GM13976 (cell line): ENCODE data around the gene SNAP23.
"Not testable (repeated sequence)": the region's sequence is repeated elsewhere in the genome, so short reads cannot be mapped to it uniquely, and the experiment has no call there.

Experiments
- DNase-seq: peaks from one replicate; pipeline ENCODE4 v3.0.0; 2012; ENCODE audit warnings: low spot score
- in situ Hi-C: fragments of 300-500 bp; cut with MboI; formaldehyde crosslinking; loops from one replicate; pipeline ENCODE4 v1.12.0; 2022; ENCODE audit warnings: low sequenced_read_pairs, mixed read lengths, inconsistent platforms; ENCODE audit not compliant: unreplicated experiment
- TF ChIP-seq, protein P1 (sequence below): IDR thresholded peaks from 2 replicates; pipeline ENCODE4 v1.5.1; 2012; ENCODE audit warnings: borderline replicate concordance, mild to moderate bottlenecking; ENCODE audit not compliant: insufficient read depth; ENCODE audit errors: extremely low read depth, missing control alignments, control extremely low read depth

Gene SNAP23

DNA sequence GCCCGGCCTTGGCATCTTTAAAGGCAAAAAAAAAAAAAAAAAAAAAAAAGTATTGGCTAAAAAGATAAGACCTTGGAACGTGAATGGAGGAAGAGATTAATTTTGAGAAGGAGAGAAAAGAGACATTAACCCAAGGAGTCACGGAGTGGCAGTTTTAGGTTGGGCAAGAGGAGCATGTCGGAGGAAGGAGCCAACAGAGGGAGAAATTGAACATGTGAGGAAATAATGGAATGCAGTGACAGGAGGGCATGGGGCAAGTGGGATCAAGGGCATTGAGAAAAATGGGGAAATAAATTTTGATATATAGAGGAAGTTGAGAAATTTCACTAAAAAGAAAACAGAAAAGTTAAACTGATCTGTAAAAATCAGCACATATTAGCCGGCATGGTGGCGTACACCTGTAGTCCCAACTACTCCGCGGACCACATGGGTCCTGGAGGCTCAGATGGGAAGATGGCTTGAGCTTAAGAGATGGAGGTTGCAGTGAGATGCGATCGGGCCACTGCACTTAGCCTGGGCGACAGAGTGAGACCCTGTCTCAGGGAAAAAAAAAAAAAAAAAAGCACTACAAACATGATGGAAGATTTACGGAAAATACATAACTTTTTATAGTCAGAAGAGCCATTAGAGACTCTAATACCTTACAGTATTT lies 54.4 kb downstream of the SNAP23 start:
- DNase-seq: no peak
- in situ Hi-C loops: no loop called here

DNA sequence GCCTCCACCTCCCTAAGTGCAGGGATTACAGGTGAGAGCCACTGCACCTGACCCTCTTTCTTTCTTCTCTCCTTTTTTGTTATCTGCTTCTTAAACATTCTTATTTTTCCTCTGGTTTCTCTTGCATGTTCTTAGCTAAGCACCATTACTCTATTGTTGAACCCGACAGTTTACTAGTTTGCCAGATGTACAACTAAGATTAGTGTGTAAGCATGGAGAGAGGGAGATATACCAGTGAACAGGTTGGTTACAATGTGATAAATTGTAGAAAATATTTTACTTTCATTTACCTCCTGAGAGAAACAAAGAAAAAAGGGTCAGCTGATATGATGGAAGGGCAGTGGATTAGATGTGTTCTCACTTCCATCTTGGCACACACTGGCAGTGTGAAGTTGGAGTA lies 58.1 kb downstream of the SNAP23 start:
- no peak for DNase-seq
- in situ Hi-C loops: no loop called here

More for the DNA sequence above, 54.4 kb downstream of the SNAP23 start:
- TF ChIP-seq, protein P1, sequence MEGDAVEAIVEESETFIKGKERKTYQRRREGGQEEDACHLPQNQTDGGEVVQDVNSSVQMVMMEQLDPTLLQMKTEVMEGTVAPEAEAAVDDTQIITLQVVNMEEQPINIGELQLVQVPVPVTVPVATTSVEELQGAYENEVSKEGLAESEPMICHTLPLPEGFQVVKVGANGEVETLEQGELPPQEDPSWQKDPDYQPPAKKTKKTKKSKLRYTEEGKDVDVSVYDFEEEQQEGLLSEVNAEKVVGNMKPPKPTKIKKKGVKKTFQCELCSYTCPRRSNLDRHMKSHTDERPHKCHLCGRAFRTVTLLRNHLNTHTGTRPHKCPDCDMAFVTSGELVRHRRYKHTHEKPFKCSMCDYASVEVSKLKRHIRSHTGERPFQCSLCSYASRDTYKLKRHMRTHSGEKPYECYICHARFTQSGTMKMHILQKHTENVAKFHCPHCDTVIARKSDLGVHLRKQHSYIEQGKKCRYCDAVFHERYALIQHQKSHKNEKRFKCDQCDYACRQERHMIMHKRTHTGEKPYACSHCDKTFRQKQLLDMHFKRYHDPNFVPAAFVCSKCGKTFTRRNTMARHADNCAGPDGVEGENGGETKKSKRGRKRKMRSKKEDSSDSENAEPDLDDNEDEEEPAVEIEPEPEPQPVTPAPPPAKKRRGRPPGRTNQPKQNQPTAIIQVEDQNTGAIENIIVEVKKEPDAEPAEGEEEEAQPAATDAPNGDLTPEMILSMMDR: no peak

DNA sequence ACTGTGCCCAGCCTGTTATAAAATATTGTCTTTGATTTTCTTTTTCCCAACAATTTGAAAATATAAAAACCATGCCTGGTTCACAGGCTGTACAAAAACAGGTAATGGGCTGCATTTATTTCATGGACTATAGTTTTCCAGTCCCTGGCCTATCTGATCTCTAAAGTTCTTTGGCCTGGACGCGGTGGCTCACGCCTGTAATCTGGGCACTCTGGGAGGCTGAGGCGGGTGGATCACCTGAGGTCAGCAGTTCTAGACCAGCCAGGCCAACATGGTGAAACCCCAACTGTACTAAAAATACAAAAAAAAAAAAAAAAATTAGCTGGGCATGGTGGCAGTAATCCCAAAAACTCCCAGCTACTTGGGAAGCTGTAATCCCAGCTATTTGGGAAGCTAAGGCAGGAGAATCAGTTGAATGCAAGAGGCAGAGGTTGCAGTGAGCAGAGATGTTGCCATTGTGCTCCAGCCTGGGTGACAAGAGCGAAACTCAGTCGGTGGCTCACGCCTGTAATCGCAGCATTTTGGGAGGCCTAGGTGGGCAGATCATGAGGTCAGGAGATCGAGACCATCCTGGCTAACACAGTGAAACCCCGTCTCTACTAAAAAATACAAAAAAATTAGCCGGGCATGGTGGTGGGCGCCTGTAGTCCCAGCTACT lies 61.2 kb downstream of the SNAP23 start:
- DNase-seq, in situ Hi-C loops: not testable (repeated sequence)

More for the DNA sequence above, 58.1 kb downstream of the SNAP23 start:
- TF ChIP-seq, protein P1: no peak

DNA sequence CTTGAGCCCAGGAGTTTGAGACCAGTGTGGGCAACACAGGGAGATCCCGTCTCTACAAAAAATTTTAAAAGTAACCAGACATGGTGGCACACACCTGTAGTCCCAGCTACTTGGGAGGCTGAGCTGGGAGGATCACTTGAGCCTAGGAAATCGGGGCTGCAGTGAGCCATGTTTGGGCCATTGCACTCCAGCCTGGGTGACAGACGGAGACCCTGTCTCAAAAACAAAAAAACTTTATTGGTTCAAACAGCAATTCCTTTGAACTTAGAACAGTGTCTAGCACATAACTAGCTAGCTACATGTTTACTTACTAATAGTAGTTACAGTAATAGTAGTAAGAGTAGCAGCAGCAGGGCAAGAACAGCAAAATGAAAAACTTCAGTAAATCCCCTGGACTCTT lies 63.3 kb downstream of the SNAP23 start:
- TF ChIP-seq, protein P1: no peak
- in situ Hi-C loops: no loop called here
- no peak for DNase-seq

DNA sequence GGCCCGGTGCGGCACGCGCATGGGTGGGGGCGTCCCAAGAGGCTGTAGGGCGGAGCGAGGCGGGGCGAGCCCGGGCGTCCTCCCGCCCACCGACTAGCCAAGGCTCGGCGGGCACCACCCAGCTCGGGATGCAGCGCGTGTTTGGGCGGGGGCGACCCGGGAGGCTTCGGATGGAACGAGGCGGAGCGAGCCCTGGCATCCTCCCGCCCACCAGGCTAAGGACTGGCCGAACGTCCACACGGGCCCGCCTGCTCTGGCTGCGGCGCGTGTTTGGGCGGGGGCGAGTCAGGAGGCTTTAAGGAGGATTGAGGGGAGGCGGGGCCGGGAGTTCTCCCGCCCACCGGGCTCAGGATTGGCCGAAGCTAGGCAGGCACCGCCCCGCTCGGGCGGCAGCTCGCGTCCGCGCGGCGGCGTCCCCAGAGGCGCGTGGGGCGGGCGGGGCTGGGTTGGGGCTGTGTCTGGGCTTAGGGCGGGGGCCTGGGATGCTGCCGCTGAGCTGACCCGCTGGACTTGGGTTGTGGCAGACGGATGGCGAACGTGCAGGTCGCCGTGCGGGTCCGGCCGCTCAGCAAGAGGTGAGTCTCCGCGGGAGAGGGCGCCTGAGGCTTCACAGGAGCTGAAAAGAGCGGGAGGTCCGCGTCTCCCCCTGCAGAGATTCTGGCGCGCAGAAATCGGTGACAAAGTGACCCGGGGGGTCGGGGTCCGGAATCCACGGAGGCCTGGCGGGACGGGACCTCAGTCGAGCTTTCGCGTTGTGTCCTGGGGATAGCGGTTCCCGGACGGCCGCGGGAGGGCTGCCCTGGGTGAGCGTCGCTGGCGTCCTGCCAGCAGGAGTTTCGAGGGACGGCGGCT lies 80.0 kb downstream of the SNAP23 start, which contains the start of gene STARD9:
STARD9 (plus strand) TSS at position 419 of the 852 bp plus-strand sequence; CDS start at position 529, 110 bp downstream.
- in situ Hi-C loops: no loop called here
- peak; percentile 98 for DNase-seq
- TF ChIP-seq, protein P1: no peak

DNA sequence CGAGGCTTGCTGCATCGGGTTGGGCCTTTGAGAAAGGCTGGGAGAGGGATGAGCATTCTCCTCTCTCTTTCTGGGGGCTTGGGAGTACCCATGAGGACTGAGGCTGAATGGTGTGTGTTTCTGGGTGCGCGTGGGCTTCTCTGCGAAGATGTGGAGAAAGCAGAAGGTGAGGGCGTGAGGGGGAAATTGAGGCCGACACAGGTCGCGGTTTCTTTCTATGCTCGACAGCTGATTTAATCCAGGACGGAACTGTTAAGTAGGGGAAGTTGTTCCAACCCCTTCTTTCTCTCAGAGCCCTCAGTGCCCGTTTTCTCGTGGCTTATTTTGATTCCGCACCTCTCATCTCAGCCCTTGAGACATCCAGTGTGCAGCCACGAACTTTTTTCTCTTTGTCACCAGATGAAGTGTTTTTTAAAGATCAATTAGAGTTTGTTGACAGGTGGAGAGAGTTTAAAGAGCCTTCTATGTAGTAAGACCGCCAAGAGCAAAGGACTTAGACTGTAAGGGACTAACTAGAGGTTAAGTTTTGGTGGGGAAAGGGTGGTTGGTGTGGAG lies 80.7 kb downstream of the SNAP23 start:
- TF ChIP-seq, protein P1: no peak
- DNase-seq: peak; percentile 22
- in situ Hi-C loops: no loop called here
